Mesodermal cell (in vitro differentiated cells): Measurements from ENCODE around the gene ARHGEF6.

ENCODE experiments used
- H3K27ac ChIP-seq: 2 replicates; pipeline ENCODE4 v1.7.0; 2013; ENCODE audit warnings: mild to moderate bottlenecking, low read depth, low read length, moderate library complexity; ENCODE audit not compliant: severe bottlenecking
- H3K36me3 ChIP-seq: 2 replicates; pipeline ENCODE4 v1.7.1; 2013; ENCODE audit warnings: mild to moderate bottlenecking, low read length, moderate library complexity; ENCODE audit not compliant: control insufficient read depth, insufficient read depth
- H3K4me1 ChIP-seq: one replicate; pipeline ENCODE4 v1.7.1; 2013; ENCODE audit warnings: mild to moderate bottlenecking, low read length; ENCODE audit not compliant: insufficient read depth, control insufficient read depth, poor library complexity, severe bottlenecking
- H3K4me3 ChIP-seq: 2 replicates; pipeline ENCODE4 v1.7.0; 2013; ENCODE audit warnings: low read length, control low read depth, mild to moderate bottlenecking; ENCODE audit not compliant: insufficient read depth, poor library complexity, severe bottlenecking; ENCODE audit errors: extremely low read depth
- H3K9me3 ChIP-seq: 2 replicates; pipeline ENCODE4 v1.7.1; 2013; ENCODE audit warnings: mild to moderate bottlenecking, low read length, moderate library complexity; ENCODE audit not compliant: control insufficient read depth
- WGBS, 2 experiments: methylation state at CpG; one replicate each; pipeline ENCODE4 v1.1.5; 2013; ENCODE audit warnings: missing lambda C conversion rate in 2 of 2; ENCODE audit not compliant: insufficient coverage in 2 of 2; 5-methylcytosine and 5-hydroxymethylcytosine counted together

The ARHGEF6 gene

GRCh38 chrX:136625246-136625645, 155.5 kb downstream of the ARHGEF6 start:
- 100% methylated on average over 1 of the region's 2 CpGs for WGBS, 2 experiments
- H3K4me3 ChIP-seq, result no peak overlapping the region
- H3K4me1 ChIP-seq, result no peaks in the 10 kb centered on the region
- no peaks in the 10 kb centered on the region for H3K36me3 ChIP-seq
- no peak overlapping the region for H3K27ac ChIP-seq
- H3K9me3 ChIP-seq, result no peaks in the 10 kb centered on the region

GRCh38 chrX:136623396-136623795, 157.3 kb downstream of the ARHGEF6 start:
- Histone ChIP-seq H3K27ac (no peak overlapping the region), H3K4me3 (no peak overlapping the region), H3K4me1 (no peaks in the 10 kb centered on the region), H3K9me3 (no peaks in the 10 kb centered on the region), H3K36me3 (no peaks in the 10 kb centered on the region)
- WGBS, 2 experiments, result 80 to 100% methylated on average over 1 of the region's 1 CpG

GRCh38 chrX:136622568-136622967, 158.2 kb downstream of the ARHGEF6 start:
- no peaks in the 10 kb centered on the region for H3K4me1 ChIP-seq
- H3K4me3 ChIP-seq, result no peak overlapping the region
- no peaks in the 10 kb centered on the region for H3K36me3 ChIP-seq
- no CpG with 5 or more reads among the region's 4 CpGs for WGBS, 2 experiments
- no peaks in the 10 kb centered on the region for H3K9me3 ChIP-seq
- H3K27ac ChIP-seq, result no peak overlapping the region

GRCh38 chrX:136620780-136621179, 160.0 kb downstream of the ARHGEF6 start:
- Histone ChIP-seq H3K36me3 (no peaks in the 10 kb centered on the region), H3K27ac (no peak overlapping the region), H3K4me1 (no peaks in the 10 kb centered on the region), H3K4me3 (no peak overlapping the region), H3K9me3 (no peaks in the 10 kb centered on the region)

- WGBS, 2 experiments, result 91% methylated on average over 2 of the region's 14 CpGs; no CpG with 5 or more reads in 1 of the 2 experiments
- Histone ChIP-seq H3K4me3 (no peak overlapping the region), H3K4me1 (no peaks in the 10 kb centered on the region), H3K9me3 (no peaks in the 10 kb centered on the region), H3K36me3 (no peaks in the 10 kb centered on the region), H3K27ac (no peak overlapping the region)
Measured at GRCh38 chrX:136619899-136620505, 160.7 kb downstream of the ARHGEF6 start.

- WGBS, 2 experiments, result 80% methylated on average over 1 of the region's 6 CpGs; no CpG with 5 or more reads in 1 of the 2 experiments
- Histone ChIP-seq H3K4me3 (no peak overlapping the region), H3K9me3 (no peaks in the 10 kb centered on the region), H3K36me3 (no peaks in the 10 kb centered on the region), H3K4me1 (no peaks in the 10 kb centered on the region), H3K27ac (no peak overlapping the region)
Measured at GRCh38 chrX:136616987-136617685, 163.6 kb downstream of the ARHGEF6 start.
